ENCODE measurements around the gene MAD2L1BP. TPM values are rescaled to one million over a fixed set of nuclear protein-coding genes. Genes with fewer than 3 reads are reported as not detected.
A peak's percentile ranks its signal among the peaks of the same experiment; 100 is the strongest.

The MAD2L1BP gene
- polyA plus RNA-seq, 1 of the 3 experiments (the other 2 are of a cell fraction), result 30.9 TPM

- Histone ChIP-seq H3K4me1 (ENCODE audit: control insufficient read depth in 1 of 2, insufficient read depth in 2 of 2, low read depth in 1 of 2, low read length in 1 of 2) (peaks cover 5 to 17% of the 10 kb centered on the region in 2 experiments), H3K79me2 (ENCODE audit: insufficient read depth) (peaks cover 40% of the 10 kb centered on the region), H3K27ac (ENCODE audit: low read depth in 2 of 2, low read length in 1 of 2) (no peak overlapping the region), H3K9ac (no peak overlapping the region), H3K36me3 (replicated peaks in 1 of 2; ENCODE audit: control insufficient read depth in 1 of 2, insufficient read depth in 2 of 2, low read length in 1 of 2) (peaks cover 56 to 60% of the 10 kb centered on the region in 2 experiments), H3K9me3 (no peaks in the 10 kb centered on the region), H2AFZ (ENCODE audit: low read depth) (no peak overlapping the region), H3K4me2 (no peak overlapping the region), H4K20me1 (ENCODE audit: insufficient read depth) (no peaks in the 10 kb centered on the region), H3K27me3 (ENCODE audit: insufficient read depth) (no peaks in the 10 kb centered on the region), H3F3A (replicated peaks; ENCODE audit: insufficient read depth) (peaks cover 13% of the 10 kb centered on the region), H3K4me3 (ENCODE audit: low read depth in 2 of 2, low read length in 1 of 2) (no peak overlapping the region), H3K9me2 (no peaks in the 10 kb centered on the region)
- TF ChIP-seq MAX (IDR thresholded peaks at IDR 0.05; ENCODE audit: low read depth), result no peak
- no peak for TF ChIP-seq TCF12 (IDR thresholded peaks at IDR 0.05)
- TF ChIP-seq POLR2AphosphoS5 (IDR thresholded peaks at IDR 0.05; ENCODE audit: low read depth, low read length), result no peak
- TF ChIP-seq USF2 (IDR thresholded peaks at IDR 0.05; ENCODE audit: borderline replicate concordance, low read depth, low read length), result no peak
- TF ChIP-seq SMC3 (IDR thresholded peaks at IDR 0.05; ENCODE audit: low read depth, low read length), result no peak
- TF ChIP-seq GABPA (IDR thresholded peaks at IDR 0.05; ENCODE audit: low read depth), result no peak
- TF ChIP-seq RCOR1 (IDR thresholded peaks at IDR 0.05; ENCODE audit: low read length), result no peak
- TF ChIP-seq CHD2 (IDR thresholded peaks at IDR 0.05; ENCODE audit: low read length, partially characterized antibody), result no peak
- TF ChIP-seq YY1 (IDR thresholded peaks at IDR 0.05; ENCODE audit: low read depth), result no peak
- no peak for TF ChIP-seq FOSL2 (IDR thresholded peaks at IDR 0.05; ENCODE audit: borderline replicate concordance, low read depth)
- no peak for TF ChIP-seq GATA2 (CRISPR knock-in tag; IDR thresholded peaks at IDR 0.05)
- TF ChIP-seq EZH2phosphoT487 (IDR thresholded peaks at IDR 0.05; ENCODE audit: borderline replicate concordance, low read depth), result no peak
- no peak for DNase-seq
- POLR2A ChIA-PET, result no interaction called here
- 74% methylated on average over 5 of the region's 7 CpGs for WGBS (ENCODE audit: low lambda C conversion rate)
- CTCF ChIA-PET, result interaction anchor here (2.2 kb wide), 1 partner anchor 17 kb away, joined by 11 read pairs; no protein-coding TSS in a partner anchor
Measured at GRCh38 chr6:43624786-43625288, 10.8 kb upstream of the MAD2L1BP start.

- peaks cover 16% of the 10 kb centered on the region for H3F3A ChIP-seq (replicated peaks; ENCODE audit: insufficient read depth)
- H3K9me3 ChIP-seq, result no peaks in the 10 kb centered on the region
- peaks cover 54 to 56% of the 10 kb centered on the region in 2 experiments for H3K36me3 ChIP-seq (replicated peaks in 1 of 2; ENCODE audit: control insufficient read depth in 1 of 2, insufficient read depth in 2 of 2, low read length in 1 of 2)
- WGBS (ENCODE audit: low lambda C conversion rate), result 95% methylated on average over 7 of the region's 16 CpGs
- H2AFZ ChIP-seq (ENCODE audit: low read depth), result no peak overlapping the region
- CTCF ChIA-PET, result interaction anchor here (0.6 to 2.2 kb wide), 4 partner anchors 17 to 744 kb away, joined by 3 to 11 read pairs (median 4); partner anchors contain the start of gene VEGFA
- no peak overlapping the region for H3K9ac ChIP-seq
- H3K4me1 ChIP-seq (ENCODE audit: control insufficient read depth in 1 of 2, insufficient read depth in 2 of 2, low read depth in 1 of 2, low read length in 1 of 2), result peaks cover 5 to 21% of the 10 kb centered on the region in 2 experiments
- no peaks in the 10 kb centered on the region for H3K9me2 ChIP-seq
- H3K27ac ChIP-seq (ENCODE audit: low read depth in 2 of 2, low read length in 1 of 2), result no peak overlapping the region
- TF ChIP-seq ELF1 (IDR thresholded peaks at IDR 0.05) (no peak), GABPA (IDR thresholded peaks at IDR 0.05; ENCODE audit: low read depth) (no peak), CHD2 (IDR thresholded peaks at IDR 0.05; ENCODE audit: low read length, partially characterized antibody) (no peak), POLR2AphosphoS5 (IDR thresholded peaks at IDR 0.05; ENCODE audit: low read depth, low read length) (0 out of 2 replicates have a peak, but pooled peaks have one; percentile 18), RFX5 (IDR thresholded peaks at IDR 0.05; ENCODE audit: low read length) (no peak), IRF3 (IDR thresholded peaks at IDR 0.05; ENCODE audit: low read depth, low read length) (no peak)
- DNase-seq, result no peak
- POLR2A ChIA-PET, result no interaction called here
- H3K4me2 ChIP-seq, result no peak overlapping the region
- H4K20me1 ChIP-seq (ENCODE audit: insufficient read depth), result no peaks in the 10 kb centered on the region
- peaks cover 40% of the 10 kb centered on the region for H3K79me2 ChIP-seq (ENCODE audit: insufficient read depth)
- H3K4me3 ChIP-seq (ENCODE audit: low read depth in 2 of 2, low read length in 1 of 2), result no peak overlapping the region
- H3K27me3 ChIP-seq (ENCODE audit: insufficient read depth), result no peaks in the 10 kb centered on the region
Measured at GRCh38 chr6:43625393-43625992, 10.1 kb upstream of the MAD2L1BP start.

Measured in SK-N-SH (cell line).